ENCODE data around the gene PSORS1C1. TPM values are rescaled to one million over a fixed set of nuclear protein-coding genes. Genes with fewer than 3 reads are reported as not detected.

The PSORS1C1 gene
- total RNA-seq, 1 donor from 2014 or later, result not detected

GRCh38 chr6:31107052-31107451 is 7.5 kb upstream of the PSORS1C1 start:
- DNase-seq (ENCODE audit: low spot score), result no peak
- Mint-ChIP-seq H3K9me3 (no peaks in the 10 kb centered on the region), H3K4me1 (ENCODE audit: low read depth) (no peaks in the 10 kb centered on the region), H3K36me3 (ENCODE audit: low read depth) (no peaks in the 10 kb centered on the region), H3K27me3 (ENCODE audit: low read depth) (peaks cover 14% of the 10 kb centered on the region), H3K4me3 (ENCODE audit: low read depth) (no peak overlapping the region), H3K27ac (no peak overlapping the region)
- intact Hi-C loops (cut with micrococcal nuclease), result no loop called here

GRCh38 chr6:31110825-31111582 is 3.6 kb upstream of the PSORS1C1 start:
- peaks cover 18% of the 10 kb centered on the region for H3K27me3 Mint-ChIP-seq (ENCODE audit: low read depth)
- intact Hi-C loops (cut with micrococcal nuclease), result no loop called here

GRCh38 chr6:31111712-31112111 is 2.9 kb upstream of the PSORS1C1 start:
- DNase-seq (ENCODE audit: low spot score), result no peak
- intact Hi-C loops (cut with micrococcal nuclease), result no loop called here
- Mint-ChIP-seq H3K36me3 (ENCODE audit: low read depth) (no peaks in the 10 kb centered on the region), H3K4me1 (ENCODE audit: low read depth) (no peaks in the 10 kb centered on the region), H3K9me3 (no peaks in the 10 kb centered on the region), H3K27ac (no peak overlapping the region), H3K4me3 (ENCODE audit: low read depth) (no peak overlapping the region), H3K27me3 (ENCODE audit: low read depth) (peaks cover 15% of the 10 kb centered on the region)

More at GRCh38 chr6:31110825-31111582, 3.6 kb upstream of the PSORS1C1 start:
- Mint-ChIP-seq H3K4me3 (ENCODE audit: low read depth) (no peak overlapping the region), H3K36me3 (ENCODE audit: low read depth) (no peaks in the 10 kb centered on the region), H3K9me3 (no peaks in the 10 kb centered on the region), H3K27ac (no peak overlapping the region), H3K4me1 (ENCODE audit: low read depth) (no peaks in the 10 kb centered on the region)
- DNase-seq (ENCODE audit: low spot score), result no peak

GRCh38 chr6:31112478-31112877 is 2.1 kb upstream of the PSORS1C1 start, which contains the start of gene C6orf15:
Gene C6orf15 (minus strand): TSS chr6:31112575. CDS start chr6:31112555, 20 bp downstream.
- Mint-ChIP-seq H3K9me3 (no peaks in the 10 kb centered on the region), H3K27ac (no peak within 1 kb of the TSS), H3K36me3 (ENCODE audit: low read depth) (no peaks in the 10 kb centered on the region), H3K4me3 (ENCODE audit: low read depth) (no peak within 1 kb of the TSS), H3K27me3 (ENCODE audit: low read depth) (peaks cover 15% of the 10 kb centered on the region), H3K4me1 (ENCODE audit: low read depth) (no peaks in the 10 kb centered on the region)
- intact Hi-C loops (cut with micrococcal nuclease), result no loop called here
- DNase-seq (ENCODE audit: low spot score), result no peak

- peaks cover 15% of the 10 kb centered on the region for H3K27me3 Mint-ChIP-seq (ENCODE audit: low read depth)
- no peaks in the 10 kb centered on the region for H3K9me3 Mint-ChIP-seq
- no peak for DNase-seq (ENCODE audit: low spot score)
- intact Hi-C loops (cut with micrococcal nuclease), result no loop called here
- H3K36me3 Mint-ChIP-seq (ENCODE audit: low read depth), result no peaks in the 10 kb centered on the region
- no peaks in the 10 kb centered on the region for H3K4me1 Mint-ChIP-seq (ENCODE audit: low read depth)
- H3K27ac Mint-ChIP-seq, result no peak overlapping the region
- no peak overlapping the region for H3K4me3 Mint-ChIP-seq (ENCODE audit: low read depth)
Observed at GRCh38 chr6:31113861-31114540, 599 bp upstream of the PSORS1C1 start.

GRCh38 chr6:31114970-31115849 is 610 bp downstream of the PSORS1C1 start:
- peaks cover 10% of the 10 kb centered on the region for H3K27me3 Mint-ChIP-seq (ENCODE audit: low read depth)
- no peaks in the 10 kb centered on the region for H3K9me3 Mint-ChIP-seq
- no peaks in the 10 kb centered on the region for H3K4me1 Mint-ChIP-seq (ENCODE audit: low read depth)
- intact Hi-C loops (cut with micrococcal nuclease), result no loop called here
- no peaks in the 10 kb centered on the region for H3K36me3 Mint-ChIP-seq (ENCODE audit: low read depth)
- no peak for DNase-seq (ENCODE audit: low spot score)
- H3K4me3 Mint-ChIP-seq (ENCODE audit: low read depth), result no peak overlapping the region
- no peak overlapping the region for H3K27ac Mint-ChIP-seq

GRCh38 chr6:31115941-31116560 is 1.5 kb downstream of the PSORS1C1 start:
- peaks cover 8% of the 10 kb centered on the region for H3K27me3 Mint-ChIP-seq (ENCODE audit: low read depth)
- intact Hi-C loops (cut with micrococcal nuclease), result no loop called here
- no peak overlapping the region for H3K27ac Mint-ChIP-seq
- no peak for DNase-seq (ENCODE audit: low spot score)
- H3K36me3 Mint-ChIP-seq (ENCODE audit: low read depth), result no peaks in the 10 kb centered on the region
- H3K4me1 Mint-ChIP-seq (ENCODE audit: low read depth), result no peaks in the 10 kb centered on the region
- H3K9me3 Mint-ChIP-seq, result no peaks in the 10 kb centered on the region
- H3K4me3 Mint-ChIP-seq (ENCODE audit: low read depth), result no peak overlapping the region

GRCh38 chr6:31116661-31117385 is 2.2 kb downstream of the PSORS1C1 start:
- Mint-ChIP-seq H3K27me3 (ENCODE audit: low read depth) (peaks cover 8% of the 10 kb centered on the region), H3K4me1 (ENCODE audit: low read depth) (no peaks in the 10 kb centered on the region), H3K4me3 (ENCODE audit: low read depth) (no peak overlapping the region), H3K9me3 (no peaks in the 10 kb centered on the region), H3K36me3 (ENCODE audit: low read depth) (no peaks in the 10 kb centered on the region), H3K27ac (no peak overlapping the region)
- no peak for DNase-seq (ENCODE audit: low spot score)
- intact Hi-C loops (cut with micrococcal nuclease), result no loop called here

GRCh38 chr6:31118178-31118577 is 3.6 kb downstream of the PSORS1C1 start:
- no peaks in the 10 kb centered on the region for H3K9me3 Mint-ChIP-seq
- H3K27me3 Mint-ChIP-seq (ENCODE audit: low read depth), result peaks cover 8% of the 10 kb centered on the region
- no peaks in the 10 kb centered on the region for H3K4me1 Mint-ChIP-seq (ENCODE audit: low read depth)

GRCh38 chr6:31120151-31120915 is 5.7 kb downstream of the PSORS1C1 start, which contains the start of gene CDSN:
Gene CDSN (minus strand): TSS chr6:31120446. CDS start chr6:31120419, 27 bp downstream.
- no peaks in the 10 kb centered on the region for H3K4me1 Mint-ChIP-seq (ENCODE audit: low read depth)
- H3K4me3 Mint-ChIP-seq (ENCODE audit: low read depth), result no peak within 1 kb of the TSS
- no peaks in the 10 kb centered on the region for H3K36me3 Mint-ChIP-seq (ENCODE audit: low read depth)
- no peak for DNase-seq (ENCODE audit: low spot score)
- H3K27ac Mint-ChIP-seq, result no peak within 1 kb of the TSS
- H3K9me3 Mint-ChIP-seq, result no peaks in the 10 kb centered on the region
- peaks cover 5% of the 10 kb centered on the region for H3K27me3 Mint-ChIP-seq (ENCODE audit: low read depth)
- intact Hi-C loops (cut with micrococcal nuclease), result no loop called here

More at GRCh38 chr6:31118178-31118577, 3.6 kb downstream of the PSORS1C1 start:
- H3K4me3 Mint-ChIP-seq (ENCODE audit: low read depth), result no peak overlapping the region
- H3K27ac Mint-ChIP-seq, result no peak overlapping the region
- intact Hi-C loops (cut with micrococcal nuclease), result no loop called here
- DNase-seq (ENCODE audit: low spot score), result no peak
- no peaks in the 10 kb centered on the region for H3K36me3 Mint-ChIP-seq (ENCODE audit: low read depth)

GRCh38 chr6:31121131-31121790 is 6.7 kb downstream of the PSORS1C1 start:
- H3K4me3 Mint-ChIP-seq (ENCODE audit: low read depth), result no peak overlapping the region
- H3K27ac Mint-ChIP-seq, result no peak overlapping the region
- no peaks in the 10 kb centered on the region for H3K9me3 Mint-ChIP-seq
- H3K27me3 Mint-ChIP-seq (ENCODE audit: low read depth), result peaks cover 4% of the 10 kb centered on the region
- no peaks in the 10 kb centered on the region for H3K36me3 Mint-ChIP-seq (ENCODE audit: low read depth)
- no peak for DNase-seq (ENCODE audit: low spot score)
- H3K4me1 Mint-ChIP-seq (ENCODE audit: low read depth), result no peaks in the 10 kb centered on the region
- intact Hi-C loops (cut with micrococcal nuclease), result no loop called here
